Thoracic aorta (tissue), 2 donors: ENCODE measurements around the gene DET1. TPM values are rescaled to one million over a fixed set of nuclear protein-coding genes. Genes with fewer than 3 reads are reported as not detected.

Experiments used
- ATAC-seq: fragments of 150-250 bp; one replicate; pipeline ENCODE4 v1.8.0; 2017; ENCODE audit warnings: low read depth; ENCODE audit not compliant: insufficient number of reproducible peaks, low FRiP score
- DNase-seq: peaks from one replicate; pipeline ENCODE4 v3.0.0-alpha.2; 2020; ENCODE audit warnings: low spot score
- H3K27ac ChIP-seq, 2 donors: fragments of 200-600 bp; sonication (generic); 1 replicate in 1 of 2; 2 replicates in 1 of 2; pipeline ENCODE4 v1.5.1; 2016; ENCODE audit warnings: mild to moderate bottlenecking in 2 of 2, moderate library complexity in 2 of 2
- H3K27me3 ChIP-seq: fragments of 200-600 bp; sonication (generic); replicated peaks from 2 replicates; pipeline ENCODE4 v1.6.0; 2016; ENCODE audit warnings: mild to moderate bottlenecking; ENCODE audit not compliant: insufficient read depth
- H3K36me3 ChIP-seq: fragments of 200-600 bp; sonication (generic); one replicate; pipeline ENCODE4 v1.5.1; 2016
- H3K4me1 ChIP-seq, 2 donors: fragments of 200-600 bp; sonication (generic); 1 replicate in 1 of 2; 2 replicates in 1 of 2; pipeline versions ENCODE4 v1.5.1 to v1.6.0; 2016; ENCODE audit warnings: low read depth in 2 of 2, mild to moderate bottlenecking in 1 of 2; ENCODE audit not compliant: control insufficient read depth in 1 of 2
- H3K4me3 ChIP-seq: fragments of 200-600 bp; sonication (generic); 2 replicates; pipeline ENCODE4 v1.5.1; 2016; ENCODE audit warnings: mild to moderate bottlenecking
- H3K9me3 ChIP-seq: fragments of 200-600 bp; sonication (generic); 2 replicates; pipeline ENCODE4 v1.5.1; 2016
- CTCF ChIP-seq: fragments of 200-600 bp; sonication (generic); IDR thresholded peaks from one replicate; pipeline ENCODE4 v1.5.1; 2019; ENCODE audit warnings: antibody characterized with exemption
- total RNA-seq, 2 donors: library from RNA; depleted of rRNA; stranded (reverse); fragments of >200 nt; gene quantifications; one replicate each; pipeline versions ENCODE4 v1.1.0 to v1.2.3, GENCODE V29; 2016

The DET1 gene
- total RNA-seq, 2 donors from 2014 or later: 6.0 to 8.5 TPM

- H3K9me3 ChIP-seq: no peaks in the 10 kb centered on the region
- no peak for DNase-seq
- H3K27ac ChIP-seq: no peak overlapping the region
- no peaks in the 10 kb centered on the region for H3K4me1 ChIP-seq
- no peak overlapping the region for H3K4me3 ChIP-seq
- TF ChIP-seq CTCF: no peak
- no peaks in the 10 kb centered on the region for H3K27me3 ChIP-seq
- no peak for ATAC-seq
- H3K36me3 ChIP-seq: peaks cover 25% of the 10 kb centered on the region
These were observed 33.9 kb downstream of the DET1 start for GRCh38 chr15:88512601-88513000.

GRCh38 chr15:88512078-88512477, 34.4 kb downstream of the DET1 start:
- Histone ChIP-seq H3K4me1 (no peaks in the 10 kb centered on the region), H3K4me3 (no peak overlapping the region), H3K9me3 (no peaks in the 10 kb centered on the region), H3K27ac (no peak overlapping the region), H3K36me3 (peaks cover 25% of the 10 kb centered on the region), H3K27me3 (no peaks in the 10 kb centered on the region)
- ATAC-seq (no peak), DNase-seq (no peak)
- no peak for TF ChIP-seq CTCF

GRCh38 chr15:88511161-88511560, 35.3 kb downstream of the DET1 start:
- no peaks in the 10 kb centered on the region for H3K27me3 ChIP-seq
- no peak for TF ChIP-seq CTCF
- ATAC-seq (no peak), DNase-seq (no peak)
- no peaks in the 10 kb centered on the region for H3K9me3 ChIP-seq
- H3K36me3 ChIP-seq: peaks cover 25% of the 10 kb centered on the region
- H3K4me1 ChIP-seq: no peaks in the 10 kb centered on the region
- no peak overlapping the region for H3K4me3 ChIP-seq
- no peak overlapping the region for H3K27ac ChIP-seq

- no peak for TF ChIP-seq CTCF
- Histone ChIP-seq H3K9me3 (no peaks in the 10 kb centered on the region), H3K36me3 (peaks cover 25% of the 10 kb centered on the region), H3K4me1 (no peaks in the 10 kb centered on the region), H3K4me3 (no peak overlapping the region), H3K27ac (no peak overlapping the region), H3K27me3 (no peaks in the 10 kb centered on the region)
- ATAC-seq (no peak), DNase-seq (no peak)
These were observed 36.5 kb downstream of the DET1 start for GRCh38 chr15:88509964-88510363.

- H3K4me1 ChIP-seq: no peaks in the 10 kb centered on the region
- no peaks in the 10 kb centered on the region for H3K9me3 ChIP-seq
- H3K4me3 ChIP-seq: no peak overlapping the region
- no peaks in the 10 kb centered on the region for H3K27me3 ChIP-seq
- TF ChIP-seq CTCF: no peak
- no peak for DNase-seq
- no peak overlapping the region for H3K27ac ChIP-seq
- H3K36me3 ChIP-seq: peaks cover 25% of the 10 kb centered on the region
- no peak for ATAC-seq
These were observed 37.2 kb downstream of the DET1 start for GRCh38 chr15:88509321-88509720.
